Stomach (tissue), 4 donors: ENCODE measurements around the gene MBNL2.

ENCODE experiments used
- POLR2AphosphoS5 ChIP-seq, 3 donors: sonication (generic); formaldehyde crosslinking; IDR thresholded peaks; one replicate each; pipeline ENCODE4 v1.6.1; 2016; ENCODE audit warnings: antibody characterized with exemption in 3 of 3
- TF ChIP-seq, protein P1 (sequence below), 7 experiments: fragments of 450-650 bp in 4 of 7; fragments of 200-600 bp in 3 of 7; sonication (generic) in 3 of 7; IDR thresholded peaks; one replicate each; pipeline ENCODE4 v1.5.1; 2016 to 2019; ENCODE audit warnings: antibody characterized with exemption in 7 of 7, control low read depth in 2 of 7, mild to moderate bottlenecking in 1 of 7

DNA sequence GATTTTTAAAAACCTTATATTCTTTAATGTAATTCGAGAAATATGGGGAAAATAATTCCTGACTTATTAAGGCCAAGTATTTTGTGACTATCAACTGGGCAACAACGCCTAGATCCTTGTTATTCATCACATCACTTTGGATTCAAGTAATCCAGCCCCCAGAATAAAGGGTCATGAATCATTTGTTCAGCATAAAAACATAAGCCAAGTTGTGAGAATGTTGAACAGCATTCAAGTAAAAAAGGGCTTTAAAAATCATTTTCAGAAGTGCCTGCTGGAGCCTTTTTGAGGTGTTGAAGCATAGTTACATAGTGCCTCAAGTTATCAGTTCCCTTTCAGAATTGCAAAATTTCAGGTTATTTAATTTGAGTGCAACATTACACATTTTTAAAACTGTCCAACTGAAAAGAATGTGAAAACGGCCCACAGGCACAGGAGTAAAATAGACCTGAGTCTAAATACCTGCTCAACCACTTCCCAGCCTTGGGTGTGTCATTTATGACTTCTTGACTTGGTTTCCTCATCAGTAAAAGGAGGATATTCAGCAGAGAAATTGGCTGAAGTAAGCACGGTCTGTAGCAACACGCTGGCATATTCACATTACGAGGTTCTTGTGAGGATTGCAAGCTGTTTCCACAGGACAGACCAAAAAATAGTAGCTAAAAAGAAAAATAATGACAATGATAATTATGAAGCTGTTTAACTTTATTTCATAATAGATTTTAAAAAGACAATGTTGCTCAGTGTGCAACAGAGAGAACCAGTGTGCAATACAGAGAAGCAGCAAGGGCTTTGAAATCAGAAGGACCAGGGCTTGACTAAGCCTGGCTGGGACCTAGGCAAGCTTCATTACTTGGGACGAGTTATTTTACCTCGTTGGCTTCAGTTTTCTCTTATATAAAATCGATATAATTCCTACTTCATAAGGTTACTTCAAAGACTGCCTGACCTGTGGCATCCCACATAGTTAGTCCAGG is 56.6 kb downstream of the MBNL2 start:
- TF ChIP-seq, protein P1, sequence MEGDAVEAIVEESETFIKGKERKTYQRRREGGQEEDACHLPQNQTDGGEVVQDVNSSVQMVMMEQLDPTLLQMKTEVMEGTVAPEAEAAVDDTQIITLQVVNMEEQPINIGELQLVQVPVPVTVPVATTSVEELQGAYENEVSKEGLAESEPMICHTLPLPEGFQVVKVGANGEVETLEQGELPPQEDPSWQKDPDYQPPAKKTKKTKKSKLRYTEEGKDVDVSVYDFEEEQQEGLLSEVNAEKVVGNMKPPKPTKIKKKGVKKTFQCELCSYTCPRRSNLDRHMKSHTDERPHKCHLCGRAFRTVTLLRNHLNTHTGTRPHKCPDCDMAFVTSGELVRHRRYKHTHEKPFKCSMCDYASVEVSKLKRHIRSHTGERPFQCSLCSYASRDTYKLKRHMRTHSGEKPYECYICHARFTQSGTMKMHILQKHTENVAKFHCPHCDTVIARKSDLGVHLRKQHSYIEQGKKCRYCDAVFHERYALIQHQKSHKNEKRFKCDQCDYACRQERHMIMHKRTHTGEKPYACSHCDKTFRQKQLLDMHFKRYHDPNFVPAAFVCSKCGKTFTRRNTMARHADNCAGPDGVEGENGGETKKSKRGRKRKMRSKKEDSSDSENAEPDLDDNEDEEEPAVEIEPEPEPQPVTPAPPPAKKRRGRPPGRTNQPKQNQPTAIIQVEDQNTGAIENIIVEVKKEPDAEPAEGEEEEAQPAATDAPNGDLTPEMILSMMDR (IDR thresholded peaks at IDR 0.05) = no peak
- TF ChIP-seq POLR2AphosphoS5 (IDR thresholded peaks at IDR 0.05) = no peak
